Stimulated activated CD8-positive, alpha-beta memory T cell treated with anti-CD3 and anti-CD28 coated beads, Interleukin-4, amount 100 ng/mL, for 48 hours (primary cell): ENCODE data around the gene DCAF16.
A peak's percentile ranks its signal among the peaks of the same experiment; 100 is the strongest.
"Not testable (repeated sequence)": the region's sequence is repeated elsewhere in the genome, so short reads cannot be mapped to it uniquely, and the experiment has no call there.

Experiments used
- DNase-seq: peaks from one replicate; pipeline ENCODE4 v3.0.0-alpha.2; 2020

The DCAF16 gene

GRCh38 chr4:17810260-17811077 lies at the start of gene DCAF16, which contains the start of gene NCAPG:
TSS of gene DCAF16 (minus strand) at chr4:17810757. CDS start at chr4:17804141, 6,616 bp downstream.
TSS of gene NCAPG (plus strand) at chr4:17810979. CDS start at chr4:17811078, 99 bp downstream.
- peak; percentile 99 for DNase-seq

GRCh38 chr4:17859793-17860406 lies 49.3 kb upstream of the DCAF16 start:
- DNase-seq = no peak

- DNase-seq = no peak
Observed at GRCh38 chr4:17854036-17854435, 43.5 kb upstream of the DCAF16 start.

GRCh38 chr4:17851959-17852358 lies 41.4 kb upstream of the DCAF16 start:
- DNase-seq = no peak

- not testable (repeated sequence) for DNase-seq
Observed at GRCh38 chr4:17850295-17850694, 39.7 kb upstream of the DCAF16 start.

- DNase-seq = no peak
Observed at GRCh38 chr4:17846266-17846665, 35.7 kb upstream of the DCAF16 start.

GRCh38 chr4:17823871-17824669 lies 13.5 kb upstream of the DCAF16 start:
- no peak for DNase-seq

GRCh38 chr4:17817027-17817426 lies 6.5 kb upstream of the DCAF16 start:
- no peak for DNase-seq

- no peak for DNase-seq
Observed at GRCh38 chr4:17816142-17816541, 5.6 kb upstream of the DCAF16 start.

GRCh38 chr4:17814140-17814539 lies 3.6 kb upstream of the DCAF16 start:
- no peak for DNase-seq

GRCh38 chr4:17812801-17813200 lies 2.2 kb upstream of the DCAF16 start:
- DNase-seq = no peak

- no peak for DNase-seq
Observed at GRCh38 chr4:17812125-17812524, 1.6 kb upstream of the DCAF16 start.

- DNase-seq = peak; percentile 58
Observed at GRCh38 chr4:17811078-17811603, 584 bp upstream of the DCAF16 start.

GRCh38 chr4:17809667-17810066 lies 890 bp downstream of the DCAF16 start:
- DNase-seq = no peak

- no peak for DNase-seq
Observed at GRCh38 chr4:17807446-17807845, 3.1 kb downstream of the DCAF16 start.

GRCh38 chr4:17805580-17806155 lies 4.9 kb downstream of the DCAF16 start:
- DNase-seq = no peak

- DNase-seq = no peak
Observed at GRCh38 chr4:17797808-17798207, 12.7 kb downstream of the DCAF16 start.

GRCh38 chr4:17794730-17795129 lies 15.8 kb downstream of the DCAF16 start:
- no peak for DNase-seq

GRCh38 chr4:17788956-17789355 lies 21.6 kb downstream of the DCAF16 start:
- DNase-seq = no peak

GRCh38 chr4:17787315-17787714 lies 23.2 kb downstream of the DCAF16 start:
- DNase-seq = no peak

GRCh38 chr4:17786567-17786966 lies 24.0 kb downstream of the DCAF16 start:
- DNase-seq = no peak

GRCh38 chr4:17785858-17786257 lies 24.7 kb downstream of the DCAF16 start:
- no peak for DNase-seq
